ENCODE measurements around the gene ATAD3A.

The ATAD3A gene

DNA sequence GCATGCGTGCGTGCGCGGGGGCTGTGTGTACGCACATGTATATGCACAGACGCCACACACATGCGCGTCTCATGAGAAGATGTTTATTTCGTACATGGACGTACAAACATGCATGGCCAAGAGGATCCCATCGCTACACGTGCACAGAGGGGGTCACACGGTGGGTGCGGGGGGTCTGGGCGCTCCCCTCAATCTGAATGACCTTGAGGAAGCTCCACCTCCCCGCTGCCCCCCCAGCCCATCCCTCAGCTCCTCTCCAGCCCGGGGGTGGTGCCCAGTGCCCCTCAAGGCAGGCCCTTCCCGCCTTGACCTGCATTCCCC lies 27.0 kb downstream of the ATAD3A start:
- Histone ChIP-seq H3K79me2 (ENCODE audit: control insufficient read depth, low read length) (no peaks in the 10 kb centered on the region), H3K27ac (ENCODE audit: low read depth, low read length) (no peak overlapping the region), H3K4me2 (ENCODE audit: low read length) (no peak overlapping the region), H3K9me2 (replicated peaks; ENCODE audit: control insufficient read depth, low read length) (no peaks in the 10 kb centered on the region), H3K4me3 (ENCODE audit: low read length) (no peak overlapping the region), H3K36me3 (ENCODE audit: control insufficient read depth, low read length) (peaks cover 24% of the 10 kb centered on the region), H3F3A (ENCODE audit: control insufficient read depth, insufficient read depth) (no peaks in the 10 kb centered on the region), H3K9me3 (ENCODE audit: control insufficient read depth, insufficient read depth, low read length) (no peaks in the 10 kb centered on the region), H4K20me1 (ENCODE audit: control insufficient read depth, insufficient read depth, low read depth, low read length) (no peaks in the 10 kb centered on the region), H3K4me1 (ENCODE audit: control insufficient read depth, low read length) (no peaks in the 10 kb centered on the region), H3K27me3 (ENCODE audit: control insufficient read depth, low read length) (no peaks in the 10 kb centered on the region)
- TF ChIP-seq, protein P1, sequence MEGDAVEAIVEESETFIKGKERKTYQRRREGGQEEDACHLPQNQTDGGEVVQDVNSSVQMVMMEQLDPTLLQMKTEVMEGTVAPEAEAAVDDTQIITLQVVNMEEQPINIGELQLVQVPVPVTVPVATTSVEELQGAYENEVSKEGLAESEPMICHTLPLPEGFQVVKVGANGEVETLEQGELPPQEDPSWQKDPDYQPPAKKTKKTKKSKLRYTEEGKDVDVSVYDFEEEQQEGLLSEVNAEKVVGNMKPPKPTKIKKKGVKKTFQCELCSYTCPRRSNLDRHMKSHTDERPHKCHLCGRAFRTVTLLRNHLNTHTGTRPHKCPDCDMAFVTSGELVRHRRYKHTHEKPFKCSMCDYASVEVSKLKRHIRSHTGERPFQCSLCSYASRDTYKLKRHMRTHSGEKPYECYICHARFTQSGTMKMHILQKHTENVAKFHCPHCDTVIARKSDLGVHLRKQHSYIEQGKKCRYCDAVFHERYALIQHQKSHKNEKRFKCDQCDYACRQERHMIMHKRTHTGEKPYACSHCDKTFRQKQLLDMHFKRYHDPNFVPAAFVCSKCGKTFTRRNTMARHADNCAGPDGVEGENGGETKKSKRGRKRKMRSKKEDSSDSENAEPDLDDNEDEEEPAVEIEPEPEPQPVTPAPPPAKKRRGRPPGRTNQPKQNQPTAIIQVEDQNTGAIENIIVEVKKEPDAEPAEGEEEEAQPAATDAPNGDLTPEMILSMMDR (IDR thresholded peaks at IDR 0.05; ENCODE audit: low read depth, low read length, poor library complexity, severe bottlenecking), result no peak
- no peak for TF ChIP-seq EZH2phosphoT487 (IDR thresholded peaks at IDR 0.05; ENCODE audit: borderline replicate concordance, low read length)

DNA sequence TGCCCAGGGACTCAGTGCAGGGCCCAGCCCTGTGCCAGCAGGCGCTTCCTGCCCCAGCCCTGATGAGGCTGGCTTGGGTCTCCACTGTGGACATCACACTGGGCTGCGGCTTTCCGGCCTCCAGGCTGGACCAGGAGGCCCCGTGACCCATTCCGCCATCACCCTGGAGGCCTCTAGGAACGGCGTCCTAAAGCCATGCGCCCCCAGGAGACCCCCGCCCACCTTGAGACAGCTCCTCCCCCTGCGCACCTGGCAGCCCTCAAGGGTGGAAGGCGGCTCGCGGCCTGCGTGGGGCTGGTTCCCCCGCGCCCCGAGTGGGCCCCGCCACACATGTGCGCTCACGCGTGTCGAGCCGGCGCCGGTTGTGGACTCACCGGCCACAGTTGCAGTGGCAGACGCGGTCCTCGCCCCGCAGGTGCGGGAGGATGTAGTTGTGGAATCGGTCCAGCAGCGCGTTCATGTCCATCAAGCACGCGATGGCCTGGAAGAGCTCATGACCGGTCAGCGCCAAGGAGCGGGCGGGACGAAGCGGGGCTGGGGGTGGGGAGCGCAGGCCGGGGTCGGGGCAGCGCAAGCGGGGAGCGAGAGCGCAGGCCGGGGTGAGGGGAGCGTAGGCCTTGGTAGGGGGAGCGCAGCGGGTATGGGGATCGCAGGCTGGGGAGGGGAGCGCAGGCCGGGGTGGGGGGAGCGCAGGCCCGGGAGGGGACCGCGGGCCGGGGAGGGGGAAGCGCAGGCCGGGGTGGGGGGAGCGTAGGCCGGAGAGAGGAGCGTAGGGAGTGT lies 27.5 kb downstream of the ATAD3A start:
- H3K9me2 ChIP-seq (replicated peaks; ENCODE audit: control insufficient read depth, low read length), result no peaks in the 10 kb centered on the region
- no peak overlapping the region for H3K4me3 ChIP-seq (ENCODE audit: low read length)
- H4K20me1 ChIP-seq (ENCODE audit: control insufficient read depth, insufficient read depth, low read depth, low read length), result no peaks in the 10 kb centered on the region
- no peaks in the 10 kb centered on the region for H3F3A ChIP-seq (ENCODE audit: control insufficient read depth, insufficient read depth)
- no peak overlapping the region for H3K4me2 ChIP-seq (ENCODE audit: low read length)
- peaks cover 25% of the 10 kb centered on the region for H3K36me3 ChIP-seq (ENCODE audit: control insufficient read depth, low read length)
- TF ChIP-seq, protein P1 (IDR thresholded peaks at IDR 0.05; ENCODE audit: low read depth, low read length, poor library complexity, severe bottlenecking), result no peak
- TF ChIP-seq EZH2phosphoT487 (IDR thresholded peaks at IDR 0.05; ENCODE audit: borderline replicate concordance, low read length), result no peak
- no peaks in the 10 kb centered on the region for H3K79me2 ChIP-seq (ENCODE audit: control insufficient read depth, low read length)
- no peak overlapping the region for H3K27ac ChIP-seq (ENCODE audit: low read depth, low read length)
- H3K27me3 ChIP-seq (ENCODE audit: control insufficient read depth, low read length), result no peaks in the 10 kb centered on the region
- H3K9me3 ChIP-seq (ENCODE audit: control insufficient read depth, insufficient read depth, low read length), result no peaks in the 10 kb centered on the region
- H3K4me1 ChIP-seq (ENCODE audit: control insufficient read depth, low read length), result no peaks in the 10 kb centered on the region

DNA sequence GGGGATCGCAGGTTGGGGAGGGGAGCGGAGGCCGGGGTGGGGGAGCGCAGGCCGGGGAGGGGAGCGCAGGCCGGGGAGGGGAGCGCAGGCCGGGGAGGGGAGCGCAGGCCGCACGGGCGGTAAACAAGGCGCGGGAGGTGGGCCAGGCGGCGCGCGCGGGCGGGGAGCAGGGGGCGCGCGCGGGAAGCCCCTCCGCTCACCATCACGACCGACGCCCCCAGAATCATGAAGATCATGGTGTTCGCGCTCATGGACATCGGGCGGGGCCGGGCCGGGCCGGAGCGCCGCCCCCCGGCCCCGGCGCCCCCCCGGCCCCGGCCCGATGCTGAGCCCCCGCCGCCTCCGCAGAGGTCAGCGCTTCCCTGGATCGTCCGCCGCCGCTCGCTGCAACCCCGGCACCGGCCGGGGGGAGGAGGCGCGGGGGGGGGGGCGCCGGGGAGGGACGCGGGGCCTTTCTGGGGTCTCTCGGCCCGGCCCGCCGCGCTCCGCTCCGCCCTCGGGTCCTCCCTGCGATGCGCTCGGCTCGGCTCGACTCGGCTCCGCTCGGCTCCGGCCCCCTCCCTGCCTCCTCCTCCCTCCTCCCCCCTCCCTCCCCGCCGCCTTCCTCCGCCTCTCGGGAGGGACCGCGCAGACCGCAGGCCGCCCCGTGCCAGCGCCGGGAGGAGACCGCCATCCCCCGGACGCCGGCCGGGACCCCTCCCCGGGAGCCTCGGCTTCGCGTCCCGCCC lies 28.3 kb downstream of the ATAD3A start, which contains the start of gene TMEM240:
Gene TMEM240 (minus strand): TSS at position 535 of the 728 bp plus-strand sequence. CDS start 278 bp downstream, at position 257.
- no peaks in the 10 kb centered on the region for H3K4me1 ChIP-seq (ENCODE audit: control insufficient read depth, low read length)
- H3F3A ChIP-seq (ENCODE audit: control insufficient read depth, insufficient read depth), result no peaks in the 10 kb centered on the region
- no peaks in the 10 kb centered on the region for H3K9me2 ChIP-seq (replicated peaks; ENCODE audit: control insufficient read depth, low read length)
- H3K4me3 ChIP-seq (ENCODE audit: low read length), result no peak within 1 kb of the TSS
- H3K9me3 ChIP-seq (ENCODE audit: control insufficient read depth, insufficient read depth, low read length), result no peaks in the 10 kb centered on the region
- H3K79me2 ChIP-seq (ENCODE audit: control insufficient read depth, low read length), result no peaks in the 10 kb centered on the region
- H3K4me2 ChIP-seq (ENCODE audit: low read length), result no peak within 1 kb of the TSS
- no peaks in the 10 kb centered on the region for H4K20me1 ChIP-seq (ENCODE audit: control insufficient read depth, insufficient read depth, low read depth, low read length)
- peaks cover 25% of the 10 kb centered on the region for H3K36me3 ChIP-seq (ENCODE audit: control insufficient read depth, low read length)
- H3K27ac ChIP-seq (ENCODE audit: low read depth, low read length), result no peak within 1 kb of the TSS
- H3K27me3 ChIP-seq (ENCODE audit: control insufficient read depth, low read length), result no peaks in the 10 kb centered on the region
- no peak for TF ChIP-seq EZH2phosphoT487 (IDR thresholded peaks at IDR 0.05; ENCODE audit: borderline replicate concordance, low read length)
- TF ChIP-seq, protein P1 (IDR thresholded peaks at IDR 0.05; ENCODE audit: low read depth, low read length, poor library complexity, severe bottlenecking), result no peak
